GM21529 (cell line): ENCODE results near the gene SHC4.

Experiments
- ATAC-seq: cut with Tn5 transposase; IDR thresholded peaks from one replicate; pipeline ENCODE4 v1.9.1; 2021; ENCODE audit not compliant: unreplicated experiment

Gene SHC4

GRCh38 chr15:48889925-48890324, 73.8 kb downstream of the SHC4 start:
- no peak for ATAC-seq

DNA sequence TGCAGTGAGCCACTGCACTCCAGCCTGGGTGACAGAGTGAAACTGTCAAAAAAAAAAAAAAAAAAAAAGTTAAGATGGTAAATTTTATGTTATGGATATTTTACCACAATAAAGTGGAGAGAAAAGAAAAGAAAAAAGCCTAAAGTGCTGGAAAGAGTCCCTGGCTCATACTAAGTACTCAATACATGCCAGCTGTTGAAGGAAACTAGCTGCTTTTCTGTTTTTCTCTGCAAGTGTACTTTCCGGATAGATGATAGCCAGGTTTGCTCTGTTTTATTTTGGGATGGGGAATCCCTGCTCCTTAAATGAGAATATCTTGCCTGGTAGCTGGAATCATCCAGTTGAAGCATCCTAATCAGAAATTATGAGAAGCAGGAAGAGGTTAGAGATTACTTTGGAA, 74.9 kb downstream of the SHC4 start:
- no peak for ATAC-seq

- peak; percentile 48 for ATAC-seq
Observed at GRCh38 chr15:48888191-48888590, 75.5 kb downstream of the SHC4 start.

DNA sequence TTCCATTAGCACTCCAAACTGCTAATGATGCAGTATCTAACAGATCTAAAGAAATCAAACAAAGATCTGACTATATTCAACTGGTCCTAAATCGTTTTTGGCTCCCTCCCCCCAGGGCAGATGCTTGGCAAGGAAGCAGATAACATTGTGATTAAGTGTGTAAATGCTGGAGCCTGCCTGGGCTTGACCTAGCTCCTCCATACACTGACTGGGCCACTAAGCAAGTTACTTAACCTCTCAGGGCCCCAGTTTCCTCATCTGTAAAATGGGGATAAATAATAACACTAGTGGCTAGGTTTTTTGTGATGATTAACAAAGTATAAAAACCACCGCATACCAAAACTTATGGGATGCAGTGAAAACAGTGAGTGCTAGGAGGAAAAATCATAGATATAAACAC, 76.6 kb downstream of the SHC4 start:
- no peak for ATAC-seq

DNA sequence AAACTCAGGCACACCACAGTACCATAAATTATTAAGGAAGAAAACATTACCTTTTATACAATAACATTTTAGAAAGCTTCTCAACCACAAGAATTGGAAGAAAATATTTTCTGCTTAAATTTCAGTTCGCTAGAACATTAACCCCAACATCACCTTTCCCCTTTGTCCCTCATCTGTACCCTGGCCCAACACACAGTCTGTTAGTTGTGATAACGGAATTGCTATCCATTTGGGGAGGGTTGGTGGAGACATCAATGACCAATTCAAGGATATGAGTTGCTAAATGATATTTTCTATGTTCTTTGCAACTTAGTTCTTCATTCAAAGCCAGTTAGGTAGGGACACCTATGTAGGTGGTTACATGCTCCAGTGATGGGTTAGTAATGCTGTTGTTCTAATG, 80.0 kb downstream of the SHC4 start:
- no peak for ATAC-seq

DNA sequence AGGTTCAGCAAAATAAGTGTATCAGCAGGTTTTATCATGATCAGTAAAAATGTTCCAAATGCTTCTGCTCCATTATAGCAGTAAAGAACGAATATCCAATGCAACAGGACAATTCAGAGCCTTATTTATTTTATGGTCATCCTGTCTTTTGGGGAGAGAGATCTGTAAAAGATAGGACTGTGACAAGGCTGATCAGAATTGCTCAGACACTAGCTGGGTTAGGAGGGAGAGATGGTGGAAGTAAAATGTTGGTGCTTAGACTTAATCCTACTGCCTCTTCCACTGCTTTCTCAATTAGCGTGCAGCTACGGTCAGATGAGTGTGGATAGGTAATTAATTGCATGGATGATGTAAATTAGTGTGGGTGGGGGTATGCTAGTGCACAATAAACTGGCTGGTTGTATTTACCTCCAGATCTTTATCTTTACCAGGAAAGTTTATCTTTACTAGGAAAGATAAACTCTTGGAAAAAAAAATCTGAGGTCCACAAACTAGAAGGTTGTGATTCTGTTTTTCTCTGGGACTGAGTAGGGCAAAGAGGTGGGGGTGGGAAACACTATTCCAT, 83.6 kb downstream of the SHC4 start:
- ATAC-seq: no peak

DNA sequence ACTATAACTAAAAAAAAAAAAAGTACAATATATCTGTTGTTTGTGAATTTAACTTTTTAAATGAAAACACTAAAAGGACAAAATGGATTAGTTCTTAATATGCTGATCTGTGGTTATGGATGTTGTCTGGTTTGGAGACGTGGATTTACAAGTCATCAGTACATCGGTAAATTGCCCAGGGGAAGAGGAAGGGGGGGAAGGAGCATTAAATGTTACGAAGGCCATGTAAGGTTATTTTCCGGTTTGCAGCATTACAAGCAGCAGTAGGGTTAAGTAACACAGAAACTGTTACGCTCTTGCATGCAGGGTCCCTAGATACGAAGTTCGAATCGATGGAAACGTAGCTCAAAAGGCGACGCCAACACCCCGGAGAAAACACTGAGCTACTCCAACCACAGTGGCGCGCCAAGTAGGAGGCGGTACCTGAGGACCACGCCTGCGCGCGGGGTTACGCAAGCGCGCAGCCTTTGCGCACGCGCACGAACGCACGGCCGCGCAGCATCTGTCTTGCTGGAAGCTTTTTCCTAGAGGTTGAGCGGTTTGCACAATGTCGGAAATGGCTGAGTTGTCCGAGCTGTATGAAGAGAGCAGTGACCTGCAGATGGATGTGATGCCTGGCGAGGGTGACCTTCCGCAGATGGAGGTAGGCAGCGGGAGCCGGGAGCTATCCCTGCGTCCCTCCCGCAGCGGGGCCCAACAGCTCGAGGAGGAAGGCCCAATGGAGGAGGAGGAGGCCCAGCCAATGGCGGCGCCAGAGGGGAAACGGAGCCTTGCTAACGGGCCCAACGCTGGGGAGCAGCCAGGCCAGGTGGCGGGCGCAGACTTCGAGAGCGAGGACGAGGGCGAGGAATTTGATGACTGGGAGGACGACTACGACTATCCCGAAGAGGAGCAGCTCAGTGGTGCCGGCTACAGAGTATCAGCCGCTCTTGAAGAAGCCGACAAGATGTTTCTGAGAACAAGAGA, 85.8 kb downstream of the SHC4 start, which contains the start of gene EID1:
TSS of gene EID1 (plus strand) at position 505 of the 966 bp plus-strand sequence. CDS start at position 548, 43 bp downstream.
- ATAC-seq: peak; percentile 98

- no peak for ATAC-seq
Observed at GRCh38 chr15:48876057-48876456, 87.7 kb downstream of the SHC4 start.

- ATAC-seq: no peak
Observed at GRCh38 chr15:48875241-48875960, 88.3 kb downstream of the SHC4 start.

DNA sequence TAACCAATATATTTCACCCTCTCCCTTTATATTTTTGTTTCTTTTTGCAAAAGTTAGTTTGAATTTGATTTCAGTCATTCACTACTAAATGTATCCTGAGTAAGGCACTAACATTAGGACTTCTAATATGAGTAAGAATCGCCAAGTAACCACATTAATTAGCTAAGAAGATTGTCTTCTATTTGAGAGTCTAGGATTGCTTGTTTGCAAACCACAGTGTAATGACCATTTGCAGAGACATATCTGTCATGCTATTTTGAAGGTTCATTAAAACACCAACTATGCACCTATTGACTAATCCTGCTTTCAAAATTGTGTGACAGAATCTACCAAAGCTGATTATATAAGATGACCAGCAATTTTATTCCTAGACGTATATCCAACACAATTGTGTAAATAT, 91.1 kb downstream of the SHC4 start:
- ATAC-seq: no peak

- no peak for ATAC-seq
Observed at GRCh38 chr15:48871542-48871941, 92.2 kb downstream of the SHC4 start.

GRCh38 chr15:48869966-48870365, 93.8 kb downstream of the SHC4 start:
- ATAC-seq: no peak

DNA sequence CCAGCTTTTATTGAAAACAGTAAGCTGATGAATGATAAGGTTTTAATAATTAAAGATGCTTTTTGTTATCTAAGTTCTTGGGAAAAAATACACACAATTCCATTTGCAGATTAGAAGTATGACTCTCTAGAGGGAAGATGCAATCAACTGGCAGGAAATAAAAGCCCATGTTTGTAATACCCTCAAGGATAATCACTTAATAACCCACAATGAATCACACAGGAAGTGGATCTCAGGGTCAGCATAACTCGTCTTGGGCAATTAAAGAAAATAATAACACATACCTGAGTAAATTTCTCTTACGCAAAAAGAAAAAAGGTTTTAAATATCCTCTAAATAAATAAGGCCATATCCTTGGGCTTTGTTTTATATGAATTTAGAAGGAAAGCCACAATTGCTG, 95.2 kb downstream of the SHC4 start:
- ATAC-seq: no peak

GRCh38 chr15:48868023-48868422, 95.7 kb downstream of the SHC4 start:
- ATAC-seq: no peak

DNA sequence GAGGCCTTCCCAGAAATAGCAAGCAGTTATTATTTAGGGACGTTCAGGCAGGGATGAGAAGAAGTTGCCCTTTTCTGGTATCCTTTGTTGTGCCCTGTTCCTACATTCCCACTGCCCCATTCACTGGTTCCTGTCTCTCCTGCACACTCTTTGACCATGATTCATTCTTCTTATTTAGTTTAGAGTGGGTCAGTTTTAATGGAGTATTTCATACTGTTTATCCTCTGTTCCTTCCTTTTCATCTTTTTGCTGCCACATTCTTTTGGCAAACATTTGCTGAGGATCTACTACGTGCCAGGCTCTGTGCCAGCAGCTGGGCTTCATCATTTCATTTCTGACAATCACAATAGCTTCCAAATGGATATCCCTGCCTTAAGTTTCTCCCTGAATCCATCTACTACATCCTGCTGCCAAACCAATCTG, 97.6 kb downstream of the SHC4 start:
- no peak for ATAC-seq

DNA sequence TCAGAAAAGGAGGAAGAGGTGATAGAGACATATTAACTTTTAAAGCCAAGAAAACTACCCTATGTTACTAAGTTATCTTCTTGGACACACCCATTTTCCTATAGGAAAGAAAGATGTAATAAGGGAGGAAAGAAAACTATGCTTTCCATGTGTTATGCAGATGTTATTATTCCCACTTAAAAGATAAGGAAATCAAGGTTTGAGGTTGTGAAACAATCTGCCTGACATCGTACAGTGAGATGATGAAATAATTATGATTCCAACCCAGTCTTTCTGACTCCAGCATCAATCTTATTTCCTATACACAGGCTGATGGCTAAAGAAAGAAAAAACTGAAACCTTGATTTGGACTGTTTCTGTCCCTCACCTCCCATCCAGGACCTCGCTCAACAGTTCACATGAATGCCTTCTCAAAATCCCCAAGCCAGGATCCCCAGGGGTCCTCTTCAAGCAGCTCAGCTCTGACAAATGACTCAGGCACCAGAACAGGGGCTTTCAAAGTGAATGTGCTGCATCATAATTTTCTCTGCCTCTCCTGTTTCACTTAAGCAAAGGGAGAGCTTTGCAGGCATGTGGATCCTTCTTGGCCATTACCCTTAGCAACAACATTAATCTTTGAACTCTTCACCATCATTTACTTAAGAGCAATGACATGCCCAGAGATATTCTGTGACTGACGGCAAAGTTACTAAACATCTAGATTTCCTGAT, 98.2 kb downstream of the SHC4 start:
- ATAC-seq: no peak

- ATAC-seq: no peak
Observed at GRCh38 chr15:48862705-48863104, 101.0 kb downstream of the SHC4 start.

DNA sequence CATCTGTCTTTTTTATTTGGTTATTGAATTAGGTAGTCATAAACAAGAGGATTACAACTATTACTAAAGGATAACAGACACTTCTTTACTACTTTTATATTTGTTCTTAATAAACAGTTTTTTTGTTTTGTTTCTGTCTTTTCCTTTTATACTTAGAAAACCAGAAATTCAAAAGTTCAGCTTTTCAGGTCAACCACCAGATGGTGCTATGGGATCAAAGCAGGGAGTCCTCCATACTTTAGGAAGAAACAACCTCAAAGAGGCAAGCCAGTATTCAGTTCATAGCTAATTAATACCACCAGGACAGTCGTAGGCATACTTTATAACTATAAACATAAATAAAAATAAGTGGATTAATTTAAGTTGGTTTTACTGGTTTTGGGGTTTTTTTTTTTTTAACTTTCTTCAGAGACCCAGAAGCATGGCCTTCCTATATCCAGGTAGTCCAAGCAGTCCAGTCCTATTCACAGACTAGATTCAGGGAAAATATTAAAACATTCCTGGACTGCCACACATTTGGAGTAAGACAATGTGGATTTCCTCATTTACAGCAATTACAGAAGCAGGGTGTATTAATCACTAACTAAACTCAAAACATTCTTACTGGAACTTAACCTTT, 101.8 kb downstream of the SHC4 start:
- ATAC-seq: no peak

DNA sequence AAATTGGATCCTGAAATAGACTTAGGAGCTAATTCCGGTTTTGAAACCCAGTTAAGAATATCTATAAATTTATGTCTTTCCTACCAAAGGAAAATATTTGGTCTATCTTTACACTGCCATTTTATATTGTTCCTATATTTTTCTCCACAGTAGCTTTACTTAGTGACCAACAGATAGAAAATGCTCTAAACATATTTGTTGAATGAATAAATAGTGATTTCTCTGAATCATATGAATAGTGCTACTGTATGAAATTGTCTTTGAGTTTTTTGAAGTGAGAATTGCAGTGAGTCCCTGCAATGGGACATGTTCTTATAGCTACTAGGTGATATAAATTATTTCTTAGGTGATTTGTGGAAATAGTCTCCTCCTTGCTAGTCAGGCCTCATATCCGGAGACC, 104.3 kb downstream of the SHC4 start:
- ATAC-seq: no peak

GRCh38 chr15:48858401-48858800, 105.3 kb downstream of the SHC4 start:
- ATAC-seq: no peak

GRCh38 chr15:48856942-48857341, 106.8 kb downstream of the SHC4 start:
- no peak for ATAC-seq
